Testis (tissue), 3 donors: ENCODE results near the gene SYNDIG1. TPM values are rescaled to one million over a fixed set of nuclear protein-coding genes. Genes with fewer than 3 reads are reported as not detected.

Experiments used
- DNase-seq: peaks from one replicate; pipeline ENCODE4 v3.0.0-alpha.2; 2019
- H3K27ac ChIP-seq, 2 donors: fragments of 200-600 bp; sonication (generic); one replicate each; pipeline ENCODE4 v1.5.1; 2019
- H3K27me3 ChIP-seq: fragments of 200-600 bp; sonication (generic); one replicate; pipeline ENCODE4 v1.5.1; 2019
- H3K36me3 ChIP-seq: fragments of 200-600 bp; sonication (generic); one replicate; pipeline ENCODE4 v1.5.1; 2017; ENCODE audit warnings: low read depth; ENCODE audit errors: missing control alignments
- H3K4me1 ChIP-seq: fragments of 200-600 bp; sonication (generic); one replicate; pipeline ENCODE4 v1.5.1; 2019
- H3K4me3 ChIP-seq, 2 donors: fragments of 200-600 bp; sonication (generic); one replicate each; pipeline ENCODE4 v1.5.1; 2017 to 2019
- H3K9me3 ChIP-seq: fragments of 200-600 bp; sonication (generic); one replicate; pipeline ENCODE4 v1.5.1; 2017
- POLR2A ChIP-seq: fragments of 450-650 bp; IDR thresholded peaks from one replicate; pipeline ENCODE4 v1.6.1; 2017; ENCODE audit warnings: antibody characterized with exemption, mild to moderate bottlenecking, moderate library complexity
- WGBS, 2 donors: methylation state at CpG; one replicate each; pipeline ENCODE4 v1.1.5; 2018; 5-methylcytosine and 5-hydroxymethylcytosine counted together
- intact Hi-C: fragments of 100-400 bp; cut with DNase I; formaldehyde crosslinking; loops from one replicate; pipeline ENCODE4 v1.15.1; 2023; ENCODE audit warnings: low total_unique reads
- polyA plus RNA-seq: library from polyadenylated mRNA; stranded (reverse); fragments of 350-450 nt; fragmentation: Illumina TruSeq; extraction: RNeasy Lipid Tissue Mini Kit (QIAGEN cat#74804); gene quantifications from one replicate; pipeline ENCODE4 v1.2.3, GENCODE V29; 2014; ENCODE audit warnings: low read depth, low replicate concordance; ENCODE audit not compliant: insufficient read depth
- total RNA-seq, 2 donors: library from RNA; depleted of rRNA; stranded (reverse); fragments of >200 nt; gene quantifications; one replicate each; pipeline ENCODE4 v1.2.3, GENCODE V29; 2016
- TF ChIP-seq, protein P1 (sequence below), 3 experiments: fragments of 450-650 bp in 2 of 3; fragments of 200-600 bp in 1 of 3; sonication (generic) in 1 of 3; IDR thresholded peaks; one replicate each; pipeline ENCODE4 v1.5.1; 2016 to 2019; ENCODE audit warnings: antibody characterized with exemption in 3 of 3, mild to moderate bottlenecking in 2 of 3, moderate library complexity in 1 of 3

Gene SYNDIG1
- total and polyA plus RNA-seq, 3 donors from 2014 or later = 2.1 to 3.2 (median 2.8) TPM

DNA sequence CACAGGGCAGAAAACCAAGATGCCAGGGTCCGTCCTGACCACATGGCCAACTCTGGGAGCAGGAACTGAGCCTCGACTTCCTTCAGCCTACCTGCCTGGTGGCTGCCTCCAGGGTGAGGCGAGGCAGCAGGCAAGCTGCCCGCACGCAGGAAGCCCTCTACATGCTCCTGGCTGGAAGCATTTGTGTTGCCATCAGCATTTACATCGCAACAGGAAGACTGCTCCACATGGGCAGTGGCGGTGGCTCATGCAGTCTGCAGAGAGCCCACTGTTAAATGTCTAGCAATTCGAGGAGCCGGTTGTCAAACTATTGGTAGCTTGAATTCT is 233.8 kb downstream of the SYNDIG1 start:
- Histone ChIP-seq H3K4me1 (no peaks in the 10 kb centered on the region), H3K9me3 (no peaks in the 10 kb centered on the region), H3K4me3 (no peak overlapping the region), H3K27ac (no peak overlapping the region), H3K36me3 (no peaks in the 10 kb centered on the region), H3K27me3 (no peaks in the 10 kb centered on the region)
- DNase-seq = no peak
- TF ChIP-seq POLR2A = no peak
- TF ChIP-seq, protein P1, sequence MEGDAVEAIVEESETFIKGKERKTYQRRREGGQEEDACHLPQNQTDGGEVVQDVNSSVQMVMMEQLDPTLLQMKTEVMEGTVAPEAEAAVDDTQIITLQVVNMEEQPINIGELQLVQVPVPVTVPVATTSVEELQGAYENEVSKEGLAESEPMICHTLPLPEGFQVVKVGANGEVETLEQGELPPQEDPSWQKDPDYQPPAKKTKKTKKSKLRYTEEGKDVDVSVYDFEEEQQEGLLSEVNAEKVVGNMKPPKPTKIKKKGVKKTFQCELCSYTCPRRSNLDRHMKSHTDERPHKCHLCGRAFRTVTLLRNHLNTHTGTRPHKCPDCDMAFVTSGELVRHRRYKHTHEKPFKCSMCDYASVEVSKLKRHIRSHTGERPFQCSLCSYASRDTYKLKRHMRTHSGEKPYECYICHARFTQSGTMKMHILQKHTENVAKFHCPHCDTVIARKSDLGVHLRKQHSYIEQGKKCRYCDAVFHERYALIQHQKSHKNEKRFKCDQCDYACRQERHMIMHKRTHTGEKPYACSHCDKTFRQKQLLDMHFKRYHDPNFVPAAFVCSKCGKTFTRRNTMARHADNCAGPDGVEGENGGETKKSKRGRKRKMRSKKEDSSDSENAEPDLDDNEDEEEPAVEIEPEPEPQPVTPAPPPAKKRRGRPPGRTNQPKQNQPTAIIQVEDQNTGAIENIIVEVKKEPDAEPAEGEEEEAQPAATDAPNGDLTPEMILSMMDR (IDR thresholded peaks at IDR 0.05) = no peak
- intact Hi-C loops = no loop called here
- 88 to 91% methylated on average over 7 to 9 of the region's 9 CpGs for WGBS, 2 donors

DNA sequence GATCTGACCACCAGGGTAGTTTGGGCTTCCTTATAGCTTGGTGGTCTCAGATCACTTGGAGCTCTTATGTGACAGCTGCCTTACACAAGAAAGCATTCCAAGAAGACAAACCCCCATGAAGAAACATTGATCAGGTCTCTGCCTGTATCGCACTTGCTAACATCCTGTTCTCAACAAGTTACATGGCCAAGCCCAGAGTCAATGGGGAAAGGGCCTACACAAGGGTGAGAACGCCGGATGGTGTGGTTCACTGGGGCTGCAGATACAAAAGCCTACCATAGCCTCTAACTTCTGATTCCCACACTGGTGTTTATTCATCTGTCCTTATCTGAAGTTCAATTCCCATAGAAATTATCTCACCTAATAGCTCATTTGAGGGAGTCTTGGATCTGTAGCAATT is 235.5 kb downstream of the SYNDIG1 start:
- intact Hi-C loops = no loop called here
- no peak for DNase-seq
- no peak overlapping the region for H3K27ac ChIP-seq
- WGBS, 2 donors = 89 to 90% methylated on average over 3 of the region's 3 CpGs
- H3K36me3 ChIP-seq = no peaks in the 10 kb centered on the region
- no peak for TF ChIP-seq POLR2A
- TF ChIP-seq, protein P1 (IDR thresholded peaks at IDR 0.05) = no peak
- H3K9me3 ChIP-seq = no peaks in the 10 kb centered on the region
- H3K4me3 ChIP-seq = no peak overlapping the region
- H3K27me3 ChIP-seq = no peaks in the 10 kb centered on the region
- no peaks in the 10 kb centered on the region for H3K4me1 ChIP-seq

DNA sequence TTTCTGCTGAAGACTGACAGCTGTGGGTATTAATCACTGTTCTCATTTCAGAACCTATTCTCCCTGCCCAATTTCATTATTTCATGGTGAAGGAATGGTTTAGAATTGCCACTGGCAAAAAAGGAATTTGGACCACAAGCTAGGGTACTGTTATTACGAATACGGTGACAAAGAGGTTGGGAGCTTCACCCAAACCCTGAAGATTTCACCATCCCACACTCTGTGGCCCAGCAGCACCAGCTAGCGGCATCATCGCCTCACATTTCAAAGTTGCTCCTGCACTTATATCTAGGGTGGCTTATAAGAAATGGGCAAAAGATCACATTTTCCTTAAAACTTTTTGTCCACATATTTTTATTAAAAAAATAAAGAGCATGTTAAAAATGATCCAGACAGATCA is 236.1 kb downstream of the SYNDIG1 start:
- TF ChIP-seq, protein P1 (IDR thresholded peaks at IDR 0.05) = no peak
- TF ChIP-seq POLR2A = no peak
- Histone ChIP-seq H3K36me3 (no peaks in the 10 kb centered on the region), H3K27ac (no peak overlapping the region), H3K4me1 (no peaks in the 10 kb centered on the region), H3K9me3 (no peaks in the 10 kb centered on the region), H3K27me3 (no peaks in the 10 kb centered on the region), H3K4me3 (no peak overlapping the region)
- no peak for DNase-seq
- WGBS, 2 donors = 86 to 96% methylated on average over 4 of the region's 4 CpGs
- intact Hi-C loops = no loop called here

DNA sequence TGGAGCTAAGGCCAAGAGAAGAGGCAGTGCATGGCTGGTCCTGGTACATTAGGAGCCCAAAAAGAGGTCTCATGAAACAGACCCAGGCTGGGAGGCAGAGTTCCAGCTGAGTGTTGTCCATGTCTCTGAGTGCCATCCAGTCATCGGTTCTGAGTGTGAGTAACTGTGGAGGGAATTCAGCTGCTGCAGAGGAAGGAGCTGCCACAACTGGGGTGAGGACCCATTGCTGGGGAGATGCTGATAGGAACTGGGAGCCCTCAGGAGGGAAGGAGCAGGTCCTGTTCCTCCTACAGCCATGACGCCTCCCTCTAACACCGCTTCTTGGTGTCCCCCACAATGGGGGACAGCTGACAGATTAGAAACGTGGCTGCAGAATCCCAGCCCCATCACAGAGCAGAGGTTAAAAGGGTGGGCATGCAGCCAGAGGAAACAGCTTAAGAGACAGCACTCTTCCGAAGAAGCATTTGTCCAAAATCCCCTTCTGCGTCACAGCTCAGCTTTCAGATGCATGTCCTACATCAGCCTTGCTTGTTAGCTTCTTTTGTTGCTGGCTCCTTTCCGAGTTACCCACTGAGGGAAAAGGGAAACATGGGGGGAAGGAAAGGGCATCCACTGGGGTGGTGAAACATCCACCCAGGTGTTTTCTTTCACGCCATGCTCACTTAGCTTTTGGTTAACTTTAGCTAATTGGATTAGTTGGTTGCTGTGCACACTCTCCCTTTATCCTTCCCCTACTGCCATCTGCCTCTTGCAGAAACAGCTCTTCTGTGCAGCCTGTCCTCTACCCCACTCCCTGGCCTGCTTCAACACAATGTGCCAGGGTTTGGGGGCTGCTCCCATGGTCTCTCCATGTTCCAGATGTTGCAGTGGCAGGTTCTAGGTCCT is 239.2 kb downstream of the SYNDIG1 start:
- no peaks in the 10 kb centered on the region for H3K27me3 ChIP-seq
- H3K4me1 ChIP-seq = no peaks in the 10 kb centered on the region
- no peaks in the 10 kb centered on the region for H3K9me3 ChIP-seq
- no peak overlapping the region for H3K4me3 ChIP-seq
- TF ChIP-seq, protein P1 (IDR thresholded peaks at IDR 0.05) = no peak
- no peak for TF ChIP-seq POLR2A
- H3K27ac ChIP-seq = no peak overlapping the region
- WGBS, 2 donors = 60 to 81% methylated on average over 8 of the region's 8 CpGs
- intact Hi-C loops = no loop called here
- no peaks in the 10 kb centered on the region for H3K36me3 ChIP-seq
- no peak for DNase-seq
